HG03045 (cell line): ENCODE measurements around the gene YWHAE.
"Not testable (repeated sequence)": the region's sequence is repeated elsewhere in the genome, so short reads cannot be mapped to it uniquely, and the experiment has no call there.

Experiments used
- ATAC-seq: cut with Tn5 transposase; IDR thresholded peaks from one replicate; pipeline ENCODE4 v1.9.1; 2021; ENCODE audit warnings: mild to moderate bottlenecking, moderate library complexity; ENCODE audit not compliant: unreplicated experiment

Gene YWHAE

GRCh38 chr17:1399679-1400512 lies at the start of gene YWHAE:
TSS of gene YWHAE (minus strand) at chr17:1400222. CDS start at chr17:1400110, 112 bp downstream.
- ATAC-seq: peak; percentile 90

DNA sequence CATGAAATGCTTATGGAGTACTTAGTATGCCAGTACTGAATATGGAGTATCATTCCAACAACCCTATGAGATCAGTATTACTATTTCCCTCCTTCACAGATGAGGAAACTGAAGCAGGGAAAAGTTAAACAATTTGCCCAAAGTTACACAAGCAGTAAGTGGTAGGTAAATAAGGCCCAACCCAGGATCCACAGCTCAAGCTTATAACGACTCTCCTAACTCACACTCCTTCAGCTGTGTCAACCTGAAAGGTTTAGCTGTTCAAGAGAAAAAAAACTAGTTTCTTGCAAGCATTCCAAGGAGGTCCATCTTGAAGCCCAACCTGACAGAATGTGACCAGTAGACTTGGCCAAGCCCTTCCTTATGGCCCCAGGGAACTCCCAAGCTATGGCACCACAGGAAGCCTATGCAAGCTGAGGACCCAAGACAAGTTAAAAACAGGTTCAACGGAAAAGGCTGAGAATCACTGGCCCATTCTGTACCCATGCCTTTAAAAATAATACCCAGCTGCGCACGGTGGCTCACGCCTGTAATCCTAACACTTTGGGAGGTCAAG lies 49.5 kb upstream of the YWHAE start:
- ATAC-seq: no peak

GRCh38 chr17:1447052-1447451 lies 47.0 kb upstream of the YWHAE start:
- no peak for ATAC-seq

GRCh38 chr17:1446201-1446600 lies 46.2 kb upstream of the YWHAE start:
- no peak for ATAC-seq

DNA sequence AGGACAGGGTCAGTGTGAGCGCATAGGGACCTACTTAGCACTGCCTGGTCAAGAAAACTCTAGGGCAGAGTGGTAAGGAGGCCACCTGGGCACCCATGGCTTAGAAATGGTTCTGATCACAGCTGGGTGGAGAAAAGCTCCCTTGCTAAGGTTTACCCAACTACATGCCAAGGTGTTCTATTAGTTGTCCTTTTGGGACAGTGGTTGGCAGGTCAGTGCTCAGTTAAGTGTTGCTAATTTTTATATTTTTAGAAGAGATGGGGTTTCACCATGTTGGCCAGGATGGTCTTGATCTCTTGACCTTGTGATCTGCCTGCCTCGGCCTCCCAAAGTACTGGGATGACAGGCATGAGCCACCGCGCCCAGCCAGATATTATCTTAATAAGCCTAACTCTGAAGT lies 45.7 kb upstream of the YWHAE start:
- ATAC-seq: not testable (repeated sequence)

DNA sequence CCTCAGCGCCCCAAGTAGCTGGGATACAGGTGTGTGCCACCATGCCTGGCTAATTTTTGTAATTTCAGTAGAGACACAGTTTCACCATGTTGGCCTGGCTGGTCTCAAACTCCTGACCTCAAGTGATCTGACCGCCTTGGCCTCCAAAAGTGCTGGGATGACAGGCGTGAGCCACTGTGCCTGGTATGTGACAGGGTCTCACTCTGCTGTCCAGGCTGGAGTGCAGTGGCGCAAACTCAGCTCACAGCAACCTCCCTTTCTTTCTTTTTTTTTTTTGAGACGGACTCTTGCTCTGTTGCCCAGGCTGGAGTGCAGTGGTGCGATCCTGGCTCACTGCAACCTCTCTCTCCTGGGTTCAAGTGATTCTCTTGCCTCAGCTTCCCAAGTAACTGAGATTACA lies 42.7 kb upstream of the YWHAE start:
- ATAC-seq: not testable (repeated sequence)

DNA sequence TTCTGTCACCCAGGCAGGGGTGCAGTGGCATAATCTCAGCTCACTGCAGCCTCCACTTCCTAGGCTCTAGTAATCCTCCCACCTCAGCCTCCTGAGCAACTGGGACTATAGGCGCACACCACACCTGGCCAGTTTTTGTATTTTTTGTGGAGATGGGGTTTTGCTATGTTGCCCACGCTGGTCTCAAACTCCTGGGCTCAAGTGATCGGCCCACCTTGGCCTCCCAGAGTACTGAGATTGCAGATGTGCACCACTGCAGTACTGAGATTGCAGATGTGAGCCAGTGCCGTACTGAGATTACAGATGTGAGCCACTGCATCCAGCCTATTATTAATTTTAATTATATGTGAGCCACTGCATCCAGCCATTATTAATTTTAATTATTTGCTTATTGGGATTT lies 42.2 kb upstream of the YWHAE start:
- ATAC-seq: no peak

DNA sequence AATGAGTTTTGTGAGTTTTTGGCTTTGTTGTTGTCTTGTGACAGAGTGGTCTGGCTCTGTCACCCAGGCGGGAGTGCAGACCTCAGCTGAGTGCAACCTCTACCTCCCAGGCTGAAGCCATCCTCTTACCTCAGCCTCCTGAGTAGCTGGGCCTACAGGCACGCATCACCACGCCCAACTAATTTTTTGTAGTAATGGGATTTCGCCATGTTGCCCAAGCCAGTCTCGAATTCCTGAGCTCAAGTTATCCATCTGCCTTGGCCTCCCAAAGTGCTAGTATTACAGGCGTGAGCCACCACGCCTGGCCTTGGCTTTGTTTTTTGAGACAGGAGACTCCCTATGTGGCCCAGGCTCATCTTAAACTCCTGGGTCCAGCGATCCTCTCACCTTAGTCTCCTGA lies 40.9 kb upstream of the YWHAE start:
- no peak for ATAC-seq

DNA sequence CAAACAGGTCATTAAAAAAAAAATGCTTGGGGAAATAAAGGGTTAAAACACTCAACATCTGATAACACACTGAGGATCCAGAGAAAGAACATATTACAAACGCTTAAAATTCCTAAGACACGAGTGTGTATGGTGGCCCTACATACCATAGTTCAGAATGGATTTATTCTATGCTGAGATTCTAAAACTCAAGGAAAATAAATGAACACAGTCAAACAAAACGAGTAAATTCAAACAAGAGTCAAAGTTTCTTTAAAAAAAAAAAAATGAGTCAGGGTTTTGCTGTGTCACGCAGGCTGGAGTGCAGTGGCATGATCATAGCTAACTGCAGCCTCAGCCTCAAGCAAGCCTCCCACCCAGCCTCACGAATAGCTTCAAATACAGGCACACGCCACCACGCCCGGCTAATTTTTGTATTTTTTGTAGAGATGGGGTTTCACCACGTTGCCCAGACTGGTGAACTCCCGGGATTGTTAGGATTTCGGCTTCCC lies 38.6 kb upstream of the YWHAE start:
- no peak for ATAC-seq

GRCh38 chr17:1435326-1435725 lies 35.3 kb upstream of the YWHAE start:
- no peak for ATAC-seq

DNA sequence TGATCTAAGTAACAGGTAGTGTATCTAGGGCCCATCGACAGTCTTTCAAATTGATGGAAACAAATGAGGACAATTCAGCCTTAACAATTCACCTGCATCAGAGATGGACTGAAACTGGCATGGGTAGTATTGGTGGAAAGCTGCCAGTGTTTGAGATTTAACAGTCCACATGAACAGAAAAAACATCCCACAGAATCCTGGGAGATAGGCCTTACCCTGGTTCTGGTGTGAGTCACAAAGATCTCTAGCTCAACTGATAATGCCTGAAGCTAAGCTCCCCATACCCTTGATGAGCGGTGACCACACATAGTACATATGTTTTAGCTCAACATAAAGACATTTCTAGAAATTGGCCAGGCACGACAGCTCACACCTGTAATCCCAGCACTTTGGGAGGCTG lies 34.1 kb upstream of the YWHAE start:
- ATAC-seq: no peak

DNA sequence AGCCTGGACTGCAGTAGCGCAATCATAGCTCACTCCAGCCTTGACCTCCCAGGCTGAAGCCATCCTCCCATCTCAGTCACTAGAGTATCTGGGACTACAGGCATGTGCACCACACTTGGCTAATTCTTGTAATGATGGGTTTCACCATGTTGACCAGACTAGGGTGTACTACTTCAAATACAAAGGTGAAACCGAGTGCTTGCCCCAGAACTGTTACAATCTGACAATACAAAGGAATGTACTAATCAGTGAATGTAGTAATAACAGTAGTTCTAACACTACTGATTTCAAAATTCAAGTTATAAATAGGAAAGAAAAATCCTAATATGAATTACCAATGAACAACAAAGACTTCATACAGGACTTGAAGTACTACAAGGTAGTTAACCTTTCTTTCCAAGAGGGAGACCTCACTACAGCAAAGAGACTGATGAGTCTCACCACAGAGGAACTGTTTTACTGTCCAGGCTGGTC lies 31.6 kb upstream of the YWHAE start:
- no peak for ATAC-seq

DNA sequence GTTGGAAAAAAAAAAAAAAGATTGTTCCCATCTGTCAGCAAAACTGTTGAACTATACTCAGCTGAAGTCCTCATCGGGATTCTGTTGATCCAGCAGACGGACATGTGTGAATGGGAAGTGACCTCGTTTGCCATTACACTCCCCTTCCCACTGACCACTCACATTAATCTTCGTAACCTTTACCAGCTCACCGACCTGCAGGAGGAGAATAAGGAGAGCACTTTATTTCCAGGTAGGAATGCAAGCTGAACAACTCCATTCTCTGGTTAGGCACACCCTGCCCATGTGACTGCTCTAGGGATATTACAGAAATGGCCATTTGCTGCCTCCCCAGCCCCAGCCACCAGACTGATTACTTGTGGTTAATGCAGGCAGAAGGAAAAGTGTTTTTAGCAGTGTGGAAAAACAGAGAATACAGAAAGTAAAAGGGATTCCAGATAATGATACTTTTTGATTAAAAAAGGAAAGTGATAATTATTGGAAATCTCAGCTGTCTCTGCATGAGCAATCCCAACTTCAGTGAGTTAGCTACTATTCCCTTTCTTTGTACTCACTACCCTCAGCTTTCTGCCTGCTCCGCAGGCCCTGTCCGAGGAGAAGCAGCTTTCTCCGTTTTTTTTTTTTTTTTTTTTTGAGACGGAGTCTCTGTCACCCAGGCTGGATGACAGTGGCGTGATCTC lies 23.6 kb upstream of the YWHAE start:
- ATAC-seq: no peak

DNA sequence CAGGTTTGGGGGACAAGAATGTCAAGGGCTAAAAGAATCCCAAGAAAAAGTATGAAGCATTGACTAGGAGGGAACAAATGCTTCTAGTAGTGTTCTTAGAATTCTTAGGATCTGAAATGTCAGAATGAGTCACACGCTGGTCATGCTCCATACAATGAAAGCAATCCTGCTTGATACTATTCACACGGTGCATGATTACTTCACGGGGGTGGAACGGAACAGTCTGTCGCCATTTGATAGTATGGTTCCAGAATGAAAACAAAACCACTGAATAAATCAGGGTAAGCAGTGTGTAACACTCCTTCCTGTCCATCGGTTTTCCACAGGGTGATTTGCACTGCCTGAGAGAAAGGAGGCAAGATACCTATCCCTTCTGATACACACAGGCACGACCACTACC lies 22.9 kb upstream of the YWHAE start:
- ATAC-seq: no peak

DNA sequence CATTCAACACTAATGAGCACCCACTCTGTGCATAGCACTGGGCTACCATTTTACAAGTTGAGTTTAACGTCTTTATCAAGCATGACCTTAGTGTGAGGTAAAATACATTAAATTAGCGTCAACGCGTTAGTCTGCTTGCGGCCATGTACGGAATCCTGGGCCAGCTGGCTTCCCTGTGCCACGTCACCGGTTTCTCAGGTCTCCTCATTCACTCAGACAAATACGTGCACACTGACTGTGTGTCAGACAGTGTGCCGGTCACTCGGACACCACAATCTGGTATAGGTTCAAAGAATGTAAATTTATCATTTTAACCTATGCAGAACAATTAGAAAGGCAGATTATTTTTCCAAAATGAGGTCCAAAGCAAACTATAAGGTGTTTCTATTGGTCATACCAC lies 21.4 kb upstream of the YWHAE start:
- ATAC-seq: no peak

- no peak for ATAC-seq
These were observed 21.0 kb upstream of the YWHAE start for GRCh38 chr17:1420981-1421380.

GRCh38 chr17:1420163-1420562 lies 20.1 kb upstream of the YWHAE start:
- ATAC-seq: no peak

GRCh38 chr17:1418476-1418875 lies 18.5 kb upstream of the YWHAE start:
- not testable (repeated sequence) for ATAC-seq

DNA sequence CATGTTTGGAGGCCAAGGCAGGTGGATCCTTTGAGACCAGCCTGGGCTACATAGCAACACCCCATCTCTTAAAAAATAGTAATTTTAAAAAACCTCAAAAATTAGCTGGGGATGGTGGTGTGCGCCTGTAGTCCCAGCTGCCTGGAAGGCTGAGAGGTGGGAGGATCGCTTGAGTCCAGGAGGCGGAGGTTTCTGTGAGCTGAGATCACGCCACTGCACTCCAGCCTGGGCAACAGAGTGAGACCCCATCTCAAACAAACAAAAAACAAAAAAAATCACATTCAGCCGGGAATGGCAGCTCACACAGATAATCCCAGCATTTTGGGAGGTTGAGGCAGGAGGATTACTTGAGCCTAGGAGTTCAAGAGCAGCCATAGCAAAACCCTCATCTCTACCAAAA lies 16.4 kb upstream of the YWHAE start:
- ATAC-seq: no peak

- ATAC-seq: no peak
These were observed 14.6 kb upstream of the YWHAE start for GRCh38 chr17:1414634-1415033.

- no peak for ATAC-seq
These were observed 14.1 kb upstream of the YWHAE start for GRCh38 chr17:1414001-1414574.
